ENCODE measurements around the gene HDHD5.

Gene HDHD5

GRCh38 chr22:17105143-17106129 lies 53.6 kb downstream of the HDHD5 start:
- DNase-seq (ENCODE audit: low spot score), result no peak

- DNase-seq (ENCODE audit: low spot score), result no peak
These were observed 54.6 kb downstream of the HDHD5 start for GRCh38 chr22:17104336-17104935.

GRCh38 chr22:17103351-17103750 lies 55.7 kb downstream of the HDHD5 start:
- no peak for DNase-seq (ENCODE audit: low spot score)

GRCh38 chr22:17102297-17102667 lies 56.8 kb downstream of the HDHD5 start:
- DNase-seq (ENCODE audit: low spot score), result no peak

- DNase-seq (ENCODE audit: low spot score), result no peak
These were observed 57.4 kb downstream of the HDHD5 start for GRCh38 chr22:17101475-17102296.

- DNase-seq (ENCODE audit: low spot score), result no peak
These were observed 58.5 kb downstream of the HDHD5 start for GRCh38 chr22:17100621-17101020.

GRCh38 chr22:17098379-17098819 lies 60.7 kb downstream of the HDHD5 start:
- no peak for DNase-seq (ENCODE audit: low spot score)

GRCh38 chr22:17097701-17098100 lies 61.4 kb downstream of the HDHD5 start:
- no peak for DNase-seq (ENCODE audit: low spot score)

GRCh38 chr22:17097062-17097461 lies 62.0 kb downstream of the HDHD5 start:
- no peak for DNase-seq (ENCODE audit: low spot score)

GRCh38 chr22:17096071-17096470 lies 63.0 kb downstream of the HDHD5 start:
- no peak for DNase-seq (ENCODE audit: low spot score)

- no peak for DNase-seq (ENCODE audit: low spot score)
These were observed 63.5 kb downstream of the HDHD5 start for GRCh38 chr22:17095538-17095937.

GRCh38 chr22:17093081-17093480 lies 66.0 kb downstream of the HDHD5 start:
- DNase-seq (ENCODE audit: low spot score), result no peak

GRCh38 chr22:17091851-17092250 lies 67.2 kb downstream of the HDHD5 start:
- no peak for DNase-seq (ENCODE audit: low spot score)

- DNase-seq (ENCODE audit: low spot score), result no peak
These were observed 68.5 kb downstream of the HDHD5 start for GRCh38 chr22:17090550-17090949.

All from cerebellar cortex (tissue), 1 donor.